K562 (cell line): ENCODE data around the gene ZFP28. TPM values are rescaled to one million over a fixed set of nuclear protein-coding genes. Genes with fewer than 3 reads are reported as not detected.

Source experiments
- ESRRB ChIP-seq: fragments of 250-450 bp; sonication (Bioruptor Pico); IDR thresholded peaks from 2 replicates; pipeline ENCODE4 v1.5.0; 2020; ENCODE audit warnings: mild to moderate bottlenecking, moderate library complexity, borderline replicate concordance
- ZBTB40 ChIP-seq, 2 experiments: fragments of 450-650 bp in 1 of 2; sonication (generic) in 1 of 2; formaldehyde crosslinking in 1 of 2; IDR thresholded peaks; 2 replicates each; pipeline versions ENCODE4 v1.7.1 to v1.9.0; 2016 to 2022; ENCODE audit warnings: inconsistent platforms in 1 of 2, mild to moderate bottlenecking in 1 of 2, missing genetic modification reagents in 1 of 2
- polyA plus RNA-seq, 8 experiments: library from polyadenylated mRNA; depleted of rRNA in 4 of 8; stranded (reverse) in 5 of 8; unstranded in 3 of 8; fragments of >200 nt; fragmentation: Nextera tagmentation in 2 of 8; fragmentation: Illumina TruSeq in 1 of 8; extraction: Ambion mirVana in 2 of 8; extraction: Trizol in 1 of 8; gene quantifications; 2 replicates each; pipeline versions ENCODE4 v1.2.1 to v1.2.3, GENCODE V29; 2011 to 2014; ENCODE audit warnings: inconsistent platforms in 1 of 8, missing spikeins in 1 of 8
- total RNA-seq, 7 experiments: library from RNA; depleted of rRNA in 6 of 7; stranded (reverse); fragments of >200 nt in 6 of 7; fragmentation: Illumina TruSeq in 2 of 7; extraction: Trizol in 2 of 7; gene quantifications; 2 replicates each; pipeline versions ENCODE4 v1.2.1 to v1.2.3, GENCODE V29; 2011 to 2021; ENCODE audit warnings: low replicate concordance in 1 of 7
- TF ChIP-seq, protein P1 (sequence below): fragments of 250-450 bp; sonication (Bioruptor Pico); IDR thresholded peaks from 2 replicates; pipeline ENCODE4 v1.4.0; 2020

Gene ZFP28
- total and polyA plus RNA-seq, 9 of the 15 experiments (the other 6 are each of a cell fraction or from before 2014, with no cell fraction given), result 0.01 to 0.04 TPM; not detected in 7

- TF ChIP-seq ZBTB40 (IDR thresholded peaks at IDR 0.05), result 0 out of 2 replicates have a peak, but pooled peaks have one; percentile 34
- no peak for TF ChIP-seq ZBTB40 (CRISPR knock-in tag; IDR thresholded peaks at IDR 0.05)
- TF ChIP-seq ESRRB (CRISPR knock-in tag), result no peak
- TF ChIP-seq, protein P1, sequence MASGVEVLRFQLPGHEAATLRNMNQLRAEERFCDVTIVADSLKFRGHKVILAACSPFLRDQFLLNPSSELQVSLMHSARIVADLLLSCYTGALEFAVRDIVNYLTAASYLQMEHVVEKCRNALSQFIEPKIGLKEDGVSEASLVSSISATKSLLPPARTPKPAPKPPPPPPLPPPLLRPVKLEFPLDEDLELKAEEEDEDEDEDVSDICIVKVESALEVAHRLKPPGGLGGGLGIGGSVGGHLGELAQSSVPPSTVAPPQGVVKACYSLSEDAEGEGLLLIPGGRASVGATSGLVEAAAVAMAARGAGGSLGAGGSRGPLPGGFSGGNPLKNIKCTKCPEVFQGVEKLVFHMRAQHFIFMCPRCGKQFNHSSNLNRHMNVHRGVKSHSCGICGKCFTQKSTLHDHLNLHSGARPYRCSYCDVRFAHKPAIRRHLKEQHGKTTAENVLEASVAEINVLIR, result no peak
Observed at GRCh38 chr19:56567274-56568120, 28.7 kb downstream of the ZFP28 start, which contains the start of gene ZNF470 (continued).
